Pancreas (tissue), 10 donors: ENCODE data around the gene TLE5. TPM values are rescaled to one million over a fixed set of nuclear protein-coding genes. Genes with fewer than 3 reads are reported as not detected.
A peak's percentile ranks its signal among the peaks of the same experiment; 100 is the strongest.

Experiments used
- ATAC-seq, 4 donors: fragments of 200-7000 bp; cut with Tn5 transposase; one replicate each; pipeline versions ENCODE4 v1.8.0 to v1.9.1; 2020; ENCODE audit warnings: mild to moderate bottlenecking in 4 of 4, moderate library complexity in 4 of 4
- DNase-seq, 6 donors: peaks; one replicate each; pipeline ENCODE4 v3.0.0-alpha.2; 2020
- FAIRE-seq: peaks from 2 replicates; lab custom pipeline; 2012; peaks lifted over from hg19 to GRCh38; lab: Jason Lieb, UNC
- H3K27ac ChIP-seq, 4 donors: fragments of 200-600 bp; sonication (generic); 1 replicate in 3 of 4; 2 replicates in 1 of 4; pipeline versions ENCODE4 v1.5.0 to v1.8.0; 2020
- H3K27me3 ChIP-seq, 4 donors: fragments of 200-600 bp; one replicate each; pipeline ENCODE4 v1.8.0; 2021
- H3K36me3 ChIP-seq, 3 donors: fragments of 200-600 bp; sonication (generic) in 1 of 3; one replicate each; pipeline versions ENCODE4 v1.5.0 to v1.8.0; 2020 to 2021
- H3K4me1 ChIP-seq, 3 donors: fragments of 200-600 bp; one replicate each; pipeline ENCODE4 v1.8.0; 2021
- H3K4me3 ChIP-seq, 4 donors: fragments of 200-600 bp; sonication (generic) in 2 of 4; one replicate each; pipeline versions ENCODE4 v1.5.0 to v1.8.0; 2020 to 2021
- H3K9me3 ChIP-seq, 4 donors: fragments of 200-600 bp; one replicate each; pipeline ENCODE4 v1.8.0; 2021
- WGBS, 2 donors: extraction: QIAGEN DNeasy Blood & Tissue Kit; methylation state at CpG; one replicate each; pipeline ENCODE4 v1.1.7; 2013; 5-methylcytosine and 5-hydroxymethylcytosine counted together
- intact Hi-C, 3 donors: fragments of 100-400 bp; cut with DNase I; formaldehyde crosslinking; loops; one replicate each; pipeline versions ENCODE4 v1.11.1 to v1.14.2; 2022
- polyA plus RNA-seq, 2 donors: library from polyadenylated mRNA; stranded (reverse); fragments of 200-250 nt; gene quantifications; one replicate each; pipeline ENCODE4 v1.2.3, GENCODE V29; 2013
- total RNA-seq, 6 donors: library from RNA; stranded (reverse); fragmentation: NEBNext Ultra II Directional in 4 of 6; extraction: Animal tissue kit (Norgen Biotek cat#: 25700) in 4 of 6; gene quantifications; one replicate each; pipeline versions ENCODE4 v1.2.1 to v1.2.4, GENCODE V29; 2021 to 2023
- TF ChIP-seq, protein P1 (sequence below), 4 donors: fragments of 200-600 bp; sonication (generic) in 3 of 4; IDR thresholded peaks; one replicate each; pipeline versions ENCODE4 v1.5.0 to v1.8.0; 2021; ENCODE audit warnings: antibody characterized with exemption in 4 of 4
- donor health status: healthy with polysubstance abuse.
- donor health status: DM: no; HTN: no; CAD: no; lungs with moderate emphysema.
- donor health status: DM: no; HTN: no; CAD: no.
- donor health status: control.
- donor health status: control.
- donor health status: Bipolar disorder and iron deficiency.
- donor health status: DM: yes; HTN: yes; CAD: no.
- donor health status: DM: no; HTN: no; CAD: no.
- donor health status: DM: no; HTN: no; CAD: no.
- donor health status: DM: yes; HTN: yes; CAD: no.

Gene TLE5
- total and polyA plus RNA-seq, 8 donors: 165 to 573 (median 229) TPM

DNA sequence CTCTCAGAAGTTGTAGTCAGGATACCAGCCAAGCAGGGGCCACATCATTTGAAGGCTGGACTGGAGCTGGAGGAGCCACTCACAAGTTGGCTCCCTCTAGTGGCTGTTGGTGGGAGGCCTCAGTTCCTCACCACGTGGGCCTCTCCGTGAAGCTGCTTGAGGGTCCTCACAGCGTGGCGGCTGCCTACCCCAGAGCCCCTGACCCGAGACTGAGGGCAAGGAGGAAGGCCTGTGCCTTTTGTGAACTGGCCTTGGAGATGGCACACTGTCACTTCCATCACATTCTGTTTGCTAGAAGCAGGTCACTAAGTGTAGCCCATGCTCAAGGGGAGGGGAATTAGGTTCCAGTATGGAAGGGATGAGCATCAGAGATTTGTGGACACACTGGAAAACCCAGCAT, 46.5 kb upstream of the TLE5 start:
- intact Hi-C loops: loop anchor here in 2 of 3 donors (5.0 to 10.0 kb wide), 2 partner anchors 144 to 146 kb away; no protein-coding TSS in a partner anchor

DNA sequence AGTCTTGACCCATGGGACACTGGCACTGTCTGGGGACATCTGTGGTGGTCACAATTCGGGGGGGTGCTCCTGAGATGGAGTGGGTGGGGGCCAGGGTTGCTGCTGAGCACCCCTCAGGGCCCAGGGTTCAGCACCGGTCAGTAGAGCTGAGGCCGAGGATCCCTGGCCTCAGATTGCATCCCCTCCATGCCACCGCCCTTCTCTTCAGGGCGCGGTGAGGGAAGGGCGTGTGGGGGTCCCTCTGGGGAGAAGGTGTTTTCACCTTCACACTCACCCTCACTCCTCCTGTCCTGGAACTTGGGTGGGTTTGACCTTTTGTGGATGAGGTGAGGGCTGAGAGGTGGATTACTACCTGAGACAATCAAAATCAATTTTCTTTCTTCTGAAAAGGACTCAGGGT, 45.4 kb upstream of the TLE5 start:
- TF ChIP-seq, protein P1, sequence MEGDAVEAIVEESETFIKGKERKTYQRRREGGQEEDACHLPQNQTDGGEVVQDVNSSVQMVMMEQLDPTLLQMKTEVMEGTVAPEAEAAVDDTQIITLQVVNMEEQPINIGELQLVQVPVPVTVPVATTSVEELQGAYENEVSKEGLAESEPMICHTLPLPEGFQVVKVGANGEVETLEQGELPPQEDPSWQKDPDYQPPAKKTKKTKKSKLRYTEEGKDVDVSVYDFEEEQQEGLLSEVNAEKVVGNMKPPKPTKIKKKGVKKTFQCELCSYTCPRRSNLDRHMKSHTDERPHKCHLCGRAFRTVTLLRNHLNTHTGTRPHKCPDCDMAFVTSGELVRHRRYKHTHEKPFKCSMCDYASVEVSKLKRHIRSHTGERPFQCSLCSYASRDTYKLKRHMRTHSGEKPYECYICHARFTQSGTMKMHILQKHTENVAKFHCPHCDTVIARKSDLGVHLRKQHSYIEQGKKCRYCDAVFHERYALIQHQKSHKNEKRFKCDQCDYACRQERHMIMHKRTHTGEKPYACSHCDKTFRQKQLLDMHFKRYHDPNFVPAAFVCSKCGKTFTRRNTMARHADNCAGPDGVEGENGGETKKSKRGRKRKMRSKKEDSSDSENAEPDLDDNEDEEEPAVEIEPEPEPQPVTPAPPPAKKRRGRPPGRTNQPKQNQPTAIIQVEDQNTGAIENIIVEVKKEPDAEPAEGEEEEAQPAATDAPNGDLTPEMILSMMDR (IDR thresholded peaks at IDR 0.05): no peak
- H3K9me3 ChIP-seq: no peaks in the 10 kb centered on the region
- H3K4me3 ChIP-seq: no peak overlapping the region
- no peaks in the 10 kb centered on the region for H3K27me3 ChIP-seq
- FAIRE-seq (no peak), ATAC-seq (no peak), DNase-seq (no peak)
- intact Hi-C loops: loop anchor here in 2 of 3 donors (5.0 to 10.0 kb wide), 2 partner anchors 143 to 145 kb away; no protein-coding TSS in a partner anchor
- 84 to 88% methylated on average over 7 of the region's 7 CpGs for WGBS, 2 donors
- no peak overlapping the region for H3K27ac ChIP-seq
- H3K36me3 ChIP-seq: no peaks in the 10 kb centered on the region
- peaks cover 3 to 9% (median 6%) of the 10 kb centered on the region in 3 donors for H3K4me1 ChIP-seq

More for the DNA sequence above, 46.5 kb upstream of the TLE5 start:
- Histone ChIP-seq H3K9me3 (no peaks in the 10 kb centered on the region), H3K27me3 (no peaks in the 10 kb centered on the region), H3K4me1 (peaks cover 0 to 1% (median under 1%) of the 10 kb centered on the region in 3 donors), H3K36me3 (no peaks in the 10 kb centered on the region), H3K4me3 (no peak overlapping the region), H3K27ac (no peak overlapping the region)
- ATAC-seq (peak; percentile 33 to 71 (median 60)), DNase-seq (peak in 1 of 6 donors; percentile 61), FAIRE-seq (no peak)
- TF ChIP-seq, protein P1 (IDR thresholded peaks at IDR 0.05): peak; percentile 63 to 84 (median 74)
- 48 to 53% methylated on average over 5 of the region's 5 CpGs for WGBS, 2 donors

DNA sequence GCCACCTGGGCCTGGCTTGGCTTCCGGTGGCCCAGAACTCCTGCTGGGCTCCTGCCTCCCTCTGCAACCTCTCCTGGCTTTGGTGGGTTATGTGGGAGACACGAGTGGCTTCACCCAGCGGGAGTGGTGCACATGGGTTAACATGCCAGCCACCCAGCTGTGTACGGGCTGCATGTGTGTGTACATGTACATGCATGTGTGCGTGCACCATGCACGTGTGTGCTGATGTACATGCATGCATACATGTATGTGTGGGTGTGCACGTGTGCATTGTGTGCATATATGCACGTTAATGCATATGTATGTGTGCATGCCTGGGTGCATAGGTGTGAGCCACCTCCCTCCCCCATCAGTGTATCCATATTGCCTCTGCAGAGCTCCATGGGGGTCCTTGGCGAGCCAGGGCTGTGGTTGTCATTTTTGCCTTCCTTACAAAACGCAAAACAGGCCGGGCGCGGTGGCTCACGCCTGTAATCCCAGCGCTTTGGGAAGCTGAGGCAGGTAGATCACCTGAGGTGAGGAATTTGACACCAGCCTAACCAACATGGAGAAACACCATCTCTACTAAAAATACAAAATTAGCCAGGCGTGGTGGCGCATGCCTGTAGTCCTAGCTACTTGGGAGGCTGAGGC, 44.3 kb upstream of the TLE5 start:
- DNase-seq: no peak
- TF ChIP-seq, protein P1 (IDR thresholded peaks at IDR 0.05): no peak
- H3K36me3 ChIP-seq: no peaks in the 10 kb centered on the region
- no peak for ATAC-seq
- H3K4me3 ChIP-seq: no peak overlapping the region
- intact Hi-C loops: loop anchor here in 2 of 3 donors (5.0 to 10.0 kb wide), 2 partner anchors 142 to 144 kb away; no protein-coding TSS in a partner anchor
- H3K9me3 ChIP-seq: no peaks in the 10 kb centered on the region
- WGBS, 2 donors: 93 to 94% methylated on average over 17 of the region's 17 CpGs
- H3K27me3 ChIP-seq: no peaks in the 10 kb centered on the region
- H3K27ac ChIP-seq: no peak overlapping the region
- peaks cover 3 to 9% (median 6%) of the 10 kb centered on the region in 3 donors for H3K4me1 ChIP-seq
- FAIRE-seq: no peak

DNA sequence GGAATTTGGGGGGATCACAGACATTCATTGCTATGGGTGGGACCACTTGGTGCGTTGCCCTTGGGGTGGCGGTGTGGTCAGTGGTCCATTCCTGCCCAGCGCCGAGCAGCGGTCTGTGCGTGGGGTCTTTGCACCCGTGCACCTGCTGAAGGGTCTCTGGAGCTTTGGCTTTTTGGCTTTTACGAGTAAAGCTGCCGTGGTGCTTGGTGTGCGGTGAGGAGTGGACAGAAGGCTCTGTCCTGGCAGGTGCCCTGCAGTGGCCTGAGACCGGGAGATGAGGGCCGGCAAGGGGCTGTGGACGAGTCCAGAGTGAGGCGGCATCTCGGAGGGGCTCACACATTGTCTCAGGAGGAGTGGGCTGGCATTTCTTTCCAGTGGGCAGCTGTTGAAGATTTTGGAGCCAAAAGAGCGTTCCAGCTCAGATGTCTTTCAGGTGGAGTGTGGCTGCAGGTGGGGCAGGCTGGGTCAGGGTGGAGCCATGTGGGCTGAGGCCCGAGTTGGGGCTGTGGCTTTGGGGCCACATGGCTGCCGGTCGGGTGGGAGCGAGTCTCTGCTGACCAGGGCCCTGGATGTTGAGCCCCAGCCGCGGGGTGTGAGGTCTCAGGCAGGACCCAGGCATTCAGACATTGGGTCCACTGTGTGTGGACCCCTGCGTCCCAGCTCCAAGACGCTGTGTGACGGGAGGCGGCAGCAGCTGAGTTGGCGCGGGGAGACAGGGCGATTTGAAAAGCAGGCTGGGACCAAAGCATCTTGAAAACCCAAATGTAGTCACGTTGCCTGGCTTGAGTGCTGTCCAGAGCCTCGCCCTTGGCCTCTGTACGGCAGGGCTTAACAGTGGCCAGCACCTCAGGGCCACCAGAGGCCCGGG, 43.6 kb upstream of the TLE5 start:
- WGBS, 2 donors: 83 to 84% methylated on average over 33 of the region's 33 CpGs

More for the DNA sequence above, 43.6 kb upstream of the TLE5 start:
- no peaks in the 10 kb centered on the region for H3K27me3 ChIP-seq
- FAIRE-seq (no peak), DNase-seq (no peak), ATAC-seq (no peak)
- peaks cover 3 to 9% (median 6%) of the 10 kb centered on the region in 3 donors for H3K4me1 ChIP-seq
- intact Hi-C loops: loop anchor here in 2 of 3 donors (5.0 to 10.0 kb wide), 2 partner anchors 141 to 144 kb away; no protein-coding TSS in a partner anchor
- TF ChIP-seq, protein P1 (IDR thresholded peaks at IDR 0.05): no peak
- no peaks in the 10 kb centered on the region for H3K36me3 ChIP-seq
- H3K27ac ChIP-seq: no peak overlapping the region
- H3K9me3 ChIP-seq: no peaks in the 10 kb centered on the region
- no peak overlapping the region for H3K4me3 ChIP-seq
